Endothelial cell of umbilical vein (primary cell): ENCODE results near the gene METTL5. TPM values are rescaled to one million over a fixed set of nuclear protein-coding genes. Genes with fewer than 3 reads are reported as not detected.

Experiments
- BruUV-seq: library from RNA; stranded (reverse); fragments of 400-500 nt; replicated peaks from 2 replicates; lab custom pipeline; 2021; lab: Mats Ljungman, UMichigan
- CTCF ChIA-PET: fragments of 300-600, 350-600 bp; sonication (Branson Sonifier 250); formaldehyde crosslinking; loops from one replicate; lab custom pipeline; 2021; ENCODE audit warnings: antibody characterized with exemption, inconsistent platforms; lab: Charles Lee
- POLR2A ChIA-PET: fragments of 300-600, 350-600 bp; sonication (Branson Sonifier 250); formaldehyde crosslinking; loops from one replicate; lab custom pipeline; 2021; ENCODE audit warnings: antibody characterized with exemption, inconsistent platforms; lab: Charles Lee
- DNase-seq: peaks from one replicate; pipeline ENCODE4 v3.0.0-alpha.2; 2011; ENCODE audit warnings: low read depth, low spot score
- FAIRE-seq: peaks from 2 replicates; lab custom pipeline; 2011; peaks lifted over from hg19 to GRCh38; lab: Jason Lieb, UNC
- H2AFZ ChIP-seq: 2 replicates; pipeline ENCODE4 v1.6.0; 2012; ENCODE audit warnings: low read depth, low read length, control low read depth, inconsistent platforms
- H3K27ac ChIP-seq: 2 replicates; pipeline ENCODE4 v1.5.1; 2011; ENCODE audit warnings: low read depth, mild to moderate bottlenecking, control low read depth, low read length, moderate library complexity; ENCODE audit not compliant: insufficient read depth
- H3K27me3 ChIP-seq, 2 experiments: 2 replicates each; pipeline versions ENCODE4 v1.6.0 to v1.6.1; 2011; ENCODE audit warnings: low read length in 2 of 2, mixed read lengths in 1 of 2; ENCODE audit not compliant: control insufficient read depth in 2 of 2, insufficient read depth in 2 of 2
- H3K36me3 ChIP-seq, 2 experiments: 2 replicates in 1 of 2; 3 replicates in 1 of 2; pipeline ENCODE4 v1.5.1; 2011; ENCODE audit warnings: low read length in 2 of 2, mild to moderate bottlenecking in 1 of 2, moderate library complexity in 1 of 2; ENCODE audit not compliant: control insufficient read depth in 2 of 2, insufficient read depth in 2 of 2; ENCODE audit errors: extremely low read depth in 1 of 2
- H3K4me1 ChIP-seq: 3 replicates; pipeline ENCODE4 v1.5.1; 2011; ENCODE audit warnings: mild to moderate bottlenecking, low read length; ENCODE audit not compliant: control insufficient read depth, insufficient read depth; ENCODE audit errors: extremely low read depth
- H3K4me2 ChIP-seq: 2 replicates; pipeline ENCODE4 v1.6.1; 2011; ENCODE audit warnings: low read length, control low read depth, mixed read lengths; ENCODE audit not compliant: insufficient read depth
- H3K4me3 ChIP-seq, 3 experiments: fragments of 200-600 bp in 1 of 3; sonication (generic), shearing (Covaris generic) in 1 of 3; replicated peaks in 1 of 3; 2 replicates each; pipeline ENCODE4 v1.5.1; 2011 to 2016; ENCODE audit warnings: control low read depth in 3 of 3, low read length in 3 of 3, mild to moderate bottlenecking in 2 of 3, inconsistent platforms in 1 of 3, low read depth in 1 of 3, moderate library complexity in 1 of 3; ENCODE audit not compliant: insufficient read depth in 1 of 3
- H3K79me2 ChIP-seq: 2 replicates; pipeline ENCODE4 v1.6.0; 2012; ENCODE audit warnings: low read length, inconsistent platforms; ENCODE audit not compliant: control insufficient read depth, insufficient read depth
- H3K9ac ChIP-seq: replicated peaks from 2 replicates; pipeline ENCODE3; 2011; ENCODE audit warnings: low read length, control low read depth; ENCODE audit not compliant: insufficient read depth; ENCODE audit errors: extremely low read depth
- H3K9me1 ChIP-seq: replicated peaks from 3 replicates; pipeline ENCODE4 v1.6.0; 2011; ENCODE audit warnings: mild to moderate bottlenecking, low read length; ENCODE audit not compliant: control insufficient read depth, insufficient read depth; ENCODE audit errors: extremely low read depth
- H3K9me3 ChIP-seq: replicated peaks from 2 replicates; pipeline ENCODE4 v1.5.1; 2012; ENCODE audit warnings: low read length, inconsistent platforms; ENCODE audit not compliant: control insufficient read depth, insufficient read depth
- H4K20me1 ChIP-seq: replicated peaks from 2 replicates; pipeline ENCODE3; 2011; ENCODE audit warnings: mild to moderate bottlenecking, low read length; ENCODE audit not compliant: control insufficient read depth, insufficient read depth; ENCODE audit errors: extremely low read depth
- CTCF ChIP-seq, 2 donors: IDR thresholded peaks; 1 replicate in 1 of 2; 2 replicates in 1 of 2; pipeline ENCODE4 v1.5.1; 2011; ENCODE audit warnings: low read length in 2 of 2, mild to moderate bottlenecking in 2 of 2, moderate library complexity in 2 of 2, control low read depth in 1 of 2, inconsistent platforms in 1 of 2, low read depth in 1 of 2; ENCODE audit not compliant: insufficient read depth in 1 of 2; ENCODE audit errors: extremely low read depth in 1 of 2
- EZH2 ChIP-seq: IDR thresholded peaks from 2 replicates; pipeline ENCODE4 v1.6.1; 2012; ENCODE audit warnings: borderline replicate concordance, low read depth, mild to moderate bottlenecking, moderate library complexity, low read length, inconsistent platforms; ENCODE audit not compliant: severe bottlenecking
- FOS ChIP-seq: IDR thresholded peaks from 2 replicates; pipeline ENCODE4 v1.6.1; 2011; ENCODE audit warnings: mild to moderate bottlenecking, low read length, moderate library complexity, borderline replicate concordance; ENCODE audit not compliant: insufficient read depth
- GATA2 ChIP-seq: IDR thresholded peaks from 2 replicates; pipeline ENCODE4 v1.7.0; 2011; ENCODE audit warnings: low read depth, mild to moderate bottlenecking, moderate library complexity, mixed read lengths, low read length; ENCODE audit not compliant: insufficient read length, insufficient read depth
- JUN ChIP-seq: IDR thresholded peaks from 2 replicates; pipeline ENCODE4 v1.6.1; 2011; ENCODE audit warnings: borderline replicate concordance, low read depth; ENCODE audit not compliant: insufficient read length, insufficient read depth
- MAX ChIP-seq: IDR thresholded peaks from 2 replicates; pipeline ENCODE4 v1.6.1; 2011; ENCODE audit not compliant: insufficient read depth, insufficient read length
- MYC ChIP-seq: IDR thresholded peaks from one replicate; pipeline ENCODE4 v1.6.1; 2011; ENCODE audit warnings: mild to moderate bottlenecking, low read depth, low read length
- POLR2A ChIP-seq: IDR thresholded peaks from 2 replicates; pipeline ENCODE4 v1.6.1; 2012; ENCODE audit warnings: low read depth, mild to moderate bottlenecking, control low read depth, low read length
- POLR2AphosphoS5 ChIP-seq: IDR thresholded peaks from 2 replicates; pipeline ENCODE4 v1.6.1; 2012; ENCODE audit warnings: low read depth, mild to moderate bottlenecking, control low read depth, low read length, moderate library complexity; ENCODE audit not compliant: insufficient read depth
- dilution Hi-C: fragments of 300-500 bp; cut with MboI; formaldehyde crosslinking; loops from one replicate; pipeline ENCODE4 v1.15.0; 2019; ENCODE audit warnings: low sequenced_read_pairs; ENCODE audit not compliant: extremely low pct_ligation_motif_present
- intact Hi-C: fragments of 100-400 bp; cut with micrococcal nuclease; formaldehyde crosslinking; loops from one replicate; pipeline ENCODE4 v1.10.0; 2022
- polyA plus RNA-seq, 4 experiments: library from polyadenylated mRNA; depleted of rRNA in 3 of 4; stranded (reverse) in 3 of 4; unstranded in 1 of 4; fragments of >200 nt; gene quantifications; 2 replicates each; pipeline versions ENCODE4 v1.2.1 to v1.2.3, GENCODE V29; 2011 to 2012; ENCODE audit warnings: missing spikeins in 1 of 4
- total RNA-seq: library from RNA; stranded (reverse); gene quantifications from 2 replicates; pipeline ENCODE4 v1.2.3, GENCODE V29; 2021

METTL5 gene
- total and polyA plus RNA-seq, 2 donors (not counting 3 experiments of a cell fraction or from before 2014, with no cell fraction given): 27.0 to 52.0 TPM

- Histone ChIP-seq H3K4me1 (no peaks in the 10 kb centered on the region), H3K4me3 (no peak overlapping the region), H3K4me2 (no peak overlapping the region), H4K20me1 (no peaks in the 10 kb centered on the region), H3K36me3 (no peaks in the 10 kb centered on the region), H3K9me3 (no peaks in the 10 kb centered on the region), H3K9me1 (no peaks in the 10 kb centered on the region), H3K27me3 (no peaks in the 10 kb centered on the region), H2AFZ (no peak overlapping the region), H3K79me2 (no peaks in the 10 kb centered on the region), H3K9ac (no peak overlapping the region), H3K27ac (no peak overlapping the region)
- no TSS peak for BruUV-seq
- intact Hi-C loops (no loop called here), dilution Hi-C loops (no loop called here)
- FAIRE-seq: no peak
- DNase-seq: no peak
- CTCF ChIA-PET: interaction anchor here (1.3 to 3.0 kb wide), 3 partner anchors 9 to 20 kb away, joined by 3 to 15 read pairs (median 8); no protein-coding TSS in a partner anchor
- TF ChIP-seq MYC: no peak
- no peak for TF ChIP-seq JUN
- TF ChIP-seq GATA2: no peak
- POLR2A ChIA-PET: no interaction called here
These were observed 49.4 kb downstream of the METTL5 start for GRCh38 chr2:169775354-169775753.

- BruUV-seq: no TSS peak
- dilution Hi-C loops: no loop called here
These were observed 52.1 kb downstream of the METTL5 start for GRCh38 chr2:169772651-169773050.

More at GRCh38 chr2:169772651-169773050, 52.1 kb downstream of the METTL5 start:
- Histone ChIP-seq H3K27ac (no peak overlapping the region), H3K4me2 (no peak overlapping the region), H3K36me3 (no peaks in the 10 kb centered on the region), H3K79me2 (no peaks in the 10 kb centered on the region), H3K4me1 (no peaks in the 10 kb centered on the region), H3K9me3 (no peaks in the 10 kb centered on the region), H3K4me3 (no peak overlapping the region), H3K9ac (no peak overlapping the region), H3K9me1 (no peaks in the 10 kb centered on the region), H4K20me1 (no peaks in the 10 kb centered on the region), H2AFZ (no peak overlapping the region), H3K27me3 (peaks cover 0 to 13% of the 10 kb centered on the region in 2 experiments)
- CTCF ChIA-PET: no interaction called here
- TF ChIP-seq GATA2: no peak
- TF ChIP-seq EZH2: no peak
- TF ChIP-seq CTCF (IDR thresholded peaks at IDR 0.05; ENCODE audit: extremely low read depth in 1 of 2, insufficient read depth in 1 of 2, low read depth in 1 of 2, low read length in 2 of 2): no peak
- TF ChIP-seq FOS: no peak
- no peak for TF ChIP-seq MYC
- TF ChIP-seq POLR2A: no peak
- TF ChIP-seq JUN: no peak
- TF ChIP-seq MAX: no peak
- no peak for TF ChIP-seq POLR2AphosphoS5
- POLR2A ChIA-PET: no interaction called here
- no peak for DNase-seq
- intact Hi-C loops: no loop called here
- FAIRE-seq: no peak
